GM12864 (cell line): Measurements from ENCODE around the gene RER1.

Experiments used
- DNase-seq: peaks from one replicate; pipeline ENCODE4 v3.0.0-alpha.2; 2011; ENCODE audit warnings: low read depth
- H3K4me3 ChIP-seq: 2 replicates; pipeline ENCODE4 v1.5.1; 2011; ENCODE audit warnings: mild to moderate bottlenecking, low read depth, low read length, control low read depth
- TF ChIP-seq, protein P1 (sequence below): IDR thresholded peaks from 2 replicates; pipeline ENCODE4 v1.5.1; 2011; ENCODE audit warnings: low read depth, mild to moderate bottlenecking, moderate library complexity, low read length, control low read depth, inconsistent platforms; ENCODE audit errors: missing control alignments

The RER1 gene

DNA sequence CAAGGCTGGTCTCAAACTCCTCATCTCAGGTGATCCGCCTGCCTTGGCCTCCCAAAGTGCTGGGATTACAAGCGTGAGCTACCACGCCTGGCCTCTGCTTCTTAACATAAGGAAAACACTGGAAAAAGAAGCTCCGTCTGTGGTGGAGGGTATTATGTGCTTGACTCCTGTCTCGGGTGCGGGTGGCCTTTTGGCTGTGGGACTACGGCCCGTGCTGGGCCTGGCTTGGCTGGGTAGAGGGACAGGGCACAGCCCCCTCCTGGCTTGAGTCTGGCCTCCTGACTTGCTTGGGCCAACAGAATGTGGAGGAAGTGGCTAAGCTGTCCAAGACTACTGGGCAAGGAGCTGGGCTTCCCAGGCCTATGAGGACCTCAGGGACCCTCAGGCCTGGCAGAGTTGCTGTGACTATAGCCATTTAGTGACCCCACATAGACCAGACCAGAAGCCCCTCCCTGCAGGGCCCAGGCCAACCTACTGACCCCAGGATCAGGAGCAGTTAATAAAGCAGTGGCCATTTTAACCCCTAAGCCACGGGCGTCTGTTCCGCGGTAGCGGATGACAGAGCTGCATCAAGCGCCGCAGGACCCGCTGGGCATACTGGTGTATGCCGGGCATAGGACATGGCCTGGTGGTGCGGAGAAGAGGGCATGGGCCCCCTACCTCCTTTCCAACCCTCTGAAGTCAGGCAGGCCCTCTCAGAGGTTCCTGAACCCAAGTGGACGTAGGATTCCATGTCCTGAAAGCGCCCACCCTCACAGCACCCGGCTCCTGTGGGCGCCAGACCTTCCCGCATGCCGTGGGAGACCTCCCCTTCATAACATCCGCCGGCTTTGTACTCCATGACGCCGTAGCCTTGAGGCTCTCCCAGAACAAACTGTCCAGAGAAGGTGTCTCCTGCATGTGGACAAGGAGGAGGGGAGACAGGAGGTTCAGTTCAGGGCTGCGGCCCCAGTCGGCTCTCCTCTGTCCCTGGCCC, 4.7 kb upstream of the RER1 start:
- H3K4me3 ChIP-seq = peak overlapping the region; percentile 54
- no peak for DNase-seq
- TF ChIP-seq, protein P1, sequence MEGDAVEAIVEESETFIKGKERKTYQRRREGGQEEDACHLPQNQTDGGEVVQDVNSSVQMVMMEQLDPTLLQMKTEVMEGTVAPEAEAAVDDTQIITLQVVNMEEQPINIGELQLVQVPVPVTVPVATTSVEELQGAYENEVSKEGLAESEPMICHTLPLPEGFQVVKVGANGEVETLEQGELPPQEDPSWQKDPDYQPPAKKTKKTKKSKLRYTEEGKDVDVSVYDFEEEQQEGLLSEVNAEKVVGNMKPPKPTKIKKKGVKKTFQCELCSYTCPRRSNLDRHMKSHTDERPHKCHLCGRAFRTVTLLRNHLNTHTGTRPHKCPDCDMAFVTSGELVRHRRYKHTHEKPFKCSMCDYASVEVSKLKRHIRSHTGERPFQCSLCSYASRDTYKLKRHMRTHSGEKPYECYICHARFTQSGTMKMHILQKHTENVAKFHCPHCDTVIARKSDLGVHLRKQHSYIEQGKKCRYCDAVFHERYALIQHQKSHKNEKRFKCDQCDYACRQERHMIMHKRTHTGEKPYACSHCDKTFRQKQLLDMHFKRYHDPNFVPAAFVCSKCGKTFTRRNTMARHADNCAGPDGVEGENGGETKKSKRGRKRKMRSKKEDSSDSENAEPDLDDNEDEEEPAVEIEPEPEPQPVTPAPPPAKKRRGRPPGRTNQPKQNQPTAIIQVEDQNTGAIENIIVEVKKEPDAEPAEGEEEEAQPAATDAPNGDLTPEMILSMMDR = no peak

DNA sequence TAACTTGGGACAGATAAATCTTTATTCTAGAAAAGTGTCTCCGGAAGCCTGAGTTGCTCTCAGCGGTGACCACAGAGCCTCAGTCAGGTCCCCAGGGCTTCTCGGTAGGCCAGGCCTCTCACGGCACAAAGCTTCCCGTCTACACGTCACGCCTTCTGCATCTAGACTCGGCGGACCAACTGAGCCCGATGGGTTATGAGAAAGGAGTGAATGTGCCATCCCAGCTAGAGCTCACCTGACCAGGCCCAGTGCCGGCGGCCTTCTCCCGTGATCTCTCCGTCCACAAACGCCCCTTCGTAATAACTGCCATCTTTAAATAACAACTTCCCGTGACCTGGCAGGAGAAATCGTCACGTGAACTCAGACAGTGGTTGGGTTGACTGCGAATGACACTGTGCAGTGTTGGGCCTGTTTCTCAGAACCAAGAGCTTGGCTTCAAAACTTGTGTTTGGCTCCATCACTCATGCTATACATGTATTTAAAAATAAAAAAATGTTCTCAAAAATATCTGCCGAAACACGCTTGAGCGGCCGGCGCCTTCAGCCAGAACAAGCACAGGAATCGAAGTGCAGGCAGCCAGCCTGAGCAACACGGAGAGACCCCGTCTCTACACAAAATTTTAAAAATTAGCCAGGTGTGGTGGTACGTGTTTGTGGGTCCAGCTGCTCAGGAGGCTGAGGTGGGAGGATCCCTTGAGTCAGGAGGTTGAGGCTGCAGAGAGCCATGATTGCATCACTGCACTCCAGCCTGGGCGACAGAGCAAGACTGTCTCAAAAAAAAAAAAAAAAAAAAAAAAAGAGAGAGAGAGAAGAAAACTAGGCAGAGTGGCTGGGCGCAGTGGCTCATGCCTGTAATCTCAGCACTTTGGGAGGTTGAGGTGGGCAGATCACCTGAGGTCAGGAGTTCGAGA, 3.4 kb upstream of the RER1 start:
- DNase-seq = no peak
- TF ChIP-seq, protein P1 = no peak
- H3K4me3 ChIP-seq = peak overlapping the region; percentile 54

DNA sequence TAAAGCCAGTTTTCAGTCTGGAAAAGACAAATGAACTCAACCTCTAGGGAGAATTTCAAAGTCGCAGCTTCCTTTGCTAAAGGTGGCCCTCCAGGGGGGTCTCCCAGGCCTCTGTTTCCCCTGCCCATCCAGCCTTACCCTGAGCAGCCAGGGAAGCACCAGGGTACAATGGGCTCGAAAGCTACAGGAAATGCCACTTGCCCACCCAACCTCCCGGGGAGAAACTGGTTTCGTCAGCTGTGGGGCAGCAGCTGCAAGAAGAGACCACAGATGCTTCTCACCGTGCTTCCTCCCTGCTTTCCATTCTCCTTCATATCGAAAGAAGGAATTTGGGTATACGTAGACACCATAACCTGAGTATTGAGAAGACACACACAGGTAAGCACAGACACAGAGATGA, 2.0 kb upstream of the RER1 start:
- no peak for DNase-seq
- H3K4me3 ChIP-seq = no peak overlapping the region
- TF ChIP-seq, protein P1 = no peak

DNA sequence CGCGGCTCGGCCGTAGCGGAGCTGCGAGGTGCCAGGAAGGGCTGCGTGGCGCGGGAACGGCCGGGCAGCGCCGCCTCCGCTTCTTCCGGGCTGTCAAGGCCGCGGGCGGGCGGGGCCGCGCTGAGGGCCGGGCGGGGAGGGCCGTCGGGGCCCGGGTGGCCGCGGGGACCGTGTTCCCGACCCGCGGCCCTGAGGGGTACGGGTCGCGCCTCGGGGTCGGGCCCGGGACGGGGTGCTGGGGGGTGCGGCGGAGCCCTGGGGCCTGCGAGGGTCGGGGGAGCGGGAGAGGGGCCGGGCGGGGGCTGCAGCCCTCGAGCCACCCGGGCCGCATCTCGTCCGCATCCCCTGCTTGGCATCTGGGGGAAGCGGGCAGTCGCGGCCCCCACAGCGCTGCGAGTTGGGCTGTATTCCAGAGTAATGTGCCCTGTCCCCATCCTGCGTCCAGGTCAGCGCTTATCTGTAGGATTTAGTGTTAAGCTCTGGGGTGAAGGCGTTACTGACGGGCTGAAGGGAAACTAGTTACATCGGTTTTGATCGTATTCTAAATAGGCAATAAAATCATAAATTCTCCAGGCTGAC, 379 bp downstream of the RER1 start:
- TF ChIP-seq, protein P1 = no peak
- DNase-seq = no peak
- peak overlapping the region; percentile 98 for H3K4me3 ChIP-seq

DNA sequence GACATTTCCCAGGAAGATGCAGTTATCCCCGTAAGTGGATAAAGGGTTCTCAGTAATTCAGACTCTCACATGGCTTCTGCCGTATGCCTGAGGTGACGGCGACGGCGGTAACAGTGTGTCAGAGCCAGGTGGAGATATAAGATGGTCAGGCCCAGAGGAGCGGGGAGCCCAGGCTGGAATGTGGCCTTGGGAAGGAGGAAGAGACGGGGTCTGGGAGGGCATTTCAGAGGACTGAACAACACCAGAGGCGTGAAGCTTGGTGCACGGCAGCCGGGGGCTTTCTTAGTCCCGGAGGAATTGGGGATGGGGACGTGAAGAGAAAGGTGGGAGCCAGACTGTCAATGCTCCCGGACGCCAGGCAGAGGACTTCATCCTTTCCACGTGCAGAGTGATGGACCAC, 1.0 kb downstream of the RER1 start:
- TF ChIP-seq, protein P1 = no peak
- DNase-seq = no peak
- peak overlapping the region; percentile 98 for H3K4me3 ChIP-seq

DNA sequence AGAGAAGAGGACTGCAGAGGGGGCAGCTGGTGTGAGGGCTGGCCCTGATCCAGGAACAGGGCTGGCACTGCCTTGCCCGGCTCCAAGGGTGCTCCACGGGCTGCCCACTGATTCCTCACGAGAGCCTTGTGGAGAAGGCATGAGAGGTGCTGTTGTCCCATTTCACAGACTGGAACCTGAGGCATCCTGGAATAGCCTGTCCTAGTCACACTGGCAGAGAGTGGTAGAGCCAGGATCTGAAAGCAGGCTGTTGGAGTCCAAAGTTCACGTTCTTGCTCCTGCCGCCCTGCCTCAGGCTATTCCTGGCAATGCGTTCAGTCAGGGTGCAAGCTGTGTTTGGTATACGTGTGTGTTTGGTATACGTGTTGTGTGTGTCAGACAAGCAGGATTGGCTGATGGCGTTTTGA, 1.8 kb downstream of the RER1 start:
- DNase-seq = no peak
- H3K4me3 ChIP-seq = no peak overlapping the region

More for the DNA sequence above, 1.8 kb downstream of the RER1 start:
- TF ChIP-seq, protein P1 = no peak
